HepG2 (cell line): ENCODE data around the gene PCDH10. TPM values are rescaled to one million over a fixed set of nuclear protein-coding genes. Genes with fewer than 3 reads are reported as not detected.

Experiments
- ATAC-seq: fragments of 200-7000 bp; cut with Tn5 transposase; 3 replicates; pipeline ENCODE4 v1.9.1; 2020; ENCODE audit warnings: mild to moderate bottlenecking, moderate library complexity
- BruUV-seq: library from RNA; stranded (reverse); fragments of 400-500 nt; replicated peaks from 2 replicates; lab custom pipeline; 2021; lab: Mats Ljungman, UMichigan
- CTCF ChIA-PET: fragments of 300-600 bp; formaldehyde crosslinking; extraction: SDS; loops from one replicate; lab custom pipeline; 2021; ENCODE audit warnings: low total read pairs, inconsistent platforms, low intra/inter-chr PET ratio; lab: Yijun Ruan, JAX
- POLR2A ChIA-PET: fragments of 350-600 bp; sonication (Branson Sonifier 250); formaldehyde crosslinking; loops from one replicate; lab custom pipeline; 2020; ENCODE audit warnings: antibody characterized with exemption, inconsistent platforms; lab: Yijun Ruan, JAX
- DNase-seq: peaks from one replicate; pipeline ENCODE4 v3.0.0-alpha.2; 2015; ENCODE audit warnings: low spot score
- FAIRE-seq: peaks from 3 replicates; lab custom pipeline; 2011; peaks lifted over from hg19 to GRCh38; lab: Jason Lieb, UNC
- H2AFZ ChIP-seq: one replicate; pipeline ENCODE4 v1.6.1; 2011; ENCODE audit warnings: low read length, inconsistent platforms
- H3K27ac ChIP-seq: fragments of 300-600 bp; 3 replicates; pipeline ENCODE4 v1.8.0; 2011; ENCODE audit warnings: mixed run types, mild to moderate bottlenecking, mixed read lengths, low read length, inconsistent platforms; ENCODE audit not compliant: insufficient read depth; ENCODE audit errors: extremely low read length
- H3K27me3 ChIP-seq, 2 experiments: fragments of 200-600 bp in 1 of 2; 2 replicates in 1 of 2; 3 replicates in 1 of 2; pipeline versions ENCODE4 v1.6.0 to v1.8.0; 2011; ENCODE audit warnings: low read length in 2 of 2, mild to moderate bottlenecking in 2 of 2, moderate library complexity in 2 of 2, inconsistent platforms in 1 of 2; ENCODE audit not compliant: insufficient read depth in 2 of 2, control insufficient read depth in 1 of 2
- H3K36me3 ChIP-seq, 2 experiments: fragments of 200-600 bp in 1 of 2; replicated peaks in 1 of 2; 2 replicates in 1 of 2; 3 replicates in 1 of 2; pipeline versions ENCODE4 v1.5.1 to v1.8.0; 2011; ENCODE audit warnings: low read length in 2 of 2, inconsistent platforms in 1 of 2; ENCODE audit not compliant: insufficient read depth in 2 of 2, control insufficient read depth in 1 of 2
- H3K4me1 ChIP-seq: 2 replicates; pipeline ENCODE4 v1.5.1; 2012; ENCODE audit warnings: low read length, inconsistent platforms; ENCODE audit not compliant: insufficient read depth
- H3K4me2 ChIP-seq: 2 replicates; pipeline ENCODE4 v1.6.0; 2011; ENCODE audit warnings: low read depth, low read length, inconsistent platforms
- H3K4me3 ChIP-seq, 3 experiments: fragments of 200-600 bp in 1 of 3; sonication (generic), shearing (Covaris generic) in 1 of 3; replicated peaks in 1 of 3; 2 replicates each; pipeline ENCODE4 v1.5.1; 2011 to 2016; ENCODE audit warnings: low read length in 3 of 3, inconsistent platforms in 2 of 3, low read depth in 2 of 3, mild to moderate bottlenecking in 2 of 3, control low read depth in 1 of 3, mixed read lengths in 1 of 3; ENCODE audit not compliant: insufficient read depth in 1 of 3
- H3K79me2 ChIP-seq: one replicate; pipeline ENCODE4 v1.6.1; 2011; ENCODE audit warnings: low read length, inconsistent platforms; ENCODE audit not compliant: insufficient read depth
- H3K9ac ChIP-seq: 2 replicates; pipeline ENCODE4 v1.6.0; 2011; ENCODE audit warnings: mild to moderate bottlenecking, low read depth, low read length, inconsistent platforms; ENCODE audit not compliant: insufficient read depth
- H3K9me3 ChIP-seq: 2 replicates; pipeline ENCODE4 v1.5.1; 2012; ENCODE audit warnings: mild to moderate bottlenecking, low read length
- H4K20me1 ChIP-seq: 2 replicates; pipeline ENCODE4 v1.6.0; 2011; ENCODE audit warnings: inconsistent platforms, mild to moderate bottlenecking, low read length, moderate library complexity; ENCODE audit not compliant: insufficient read depth
- CBX2 ChIP-seq, 2 experiments: fragments of 200-600 bp in 1 of 2; sonication (generic); formaldehyde crosslinking in 1 of 2; IDR thresholded peaks; 2 replicates each; pipeline versions ENCODE4 v1.7.0 to v1.8.1; 2018 to 2022; ENCODE audit warnings: low read depth in 2 of 2, low read length in 1 of 2, mild to moderate bottlenecking in 1 of 2, missing genetic modification reagents in 1 of 2
- DDIT3 ChIP-seq: sonication (generic); formaldehyde crosslinking; IDR thresholded peaks from 2 replicates; pipeline ENCODE4 v1.4.0; 2020; ENCODE audit warnings: mild to moderate bottlenecking, missing genetic modification reagents
- ELK4 ChIP-seq: sonication (generic); formaldehyde crosslinking; IDR thresholded peaks from 2 replicates; pipeline ENCODE4 v1.9.0; 2021; ENCODE audit warnings: missing genetic modification reagents, borderline replicate concordance
- ERF ChIP-seq: IDR thresholded peaks from 2 replicates; pipeline ENCODE4 v1.6.1; 2018; ENCODE audit warnings: missing biosample characterization, missing genetic modification reagents
- EZH2 ChIP-seq: conservative IDR thresholded peaks from 2 replicates; pipeline ENCODE4 v1.6.1; 2012; ENCODE audit warnings: mild to moderate bottlenecking, low read depth, low read length, moderate library complexity
- GFI1 ChIP-seq: sonication (generic); formaldehyde crosslinking; IDR thresholded peaks from 2 replicates; pipeline ENCODE4 v1.5.0; 2020; ENCODE audit warnings: missing genetic modification reagents, mild to moderate bottlenecking, borderline replicate concordance
- HHEX ChIP-seq: IDR thresholded peaks from 2 replicates; pipeline ENCODE4 v1.6.1; 2016; ENCODE audit warnings: control low read depth
- PBX3 ChIP-seq: sonication (generic); formaldehyde crosslinking; IDR thresholded peaks from 2 replicates; pipeline ENCODE4 v1.8.1; 2023; ENCODE audit warnings: missing genetic modification reagents, inconsistent platforms, borderline replicate concordance
- POLR2G ChIP-seq: fragments of 200-400 bp; formaldehyde crosslinking; IDR thresholded peaks from 2 replicates; pipeline ENCODE4 v1.6.1; 2018; ENCODE audit warnings: mild to moderate bottlenecking, low read depth, low read length, moderate library complexity
- PRMT3 ChIP-seq: sonication (generic); formaldehyde crosslinking; IDR thresholded peaks from 2 replicates; pipeline ENCODE4 v1.8.1; 2022; ENCODE audit warnings: low read depth, mild to moderate bottlenecking, moderate library complexity, missing genetic modification reagents, borderline replicate concordance
- SKI ChIP-seq: fragments of 450-650 bp; IDR thresholded peaks from one replicate; pipeline ENCODE4 v1.6.1; 2018; ENCODE audit warnings: mild to moderate bottlenecking; ENCODE audit not compliant: partially characterized antibody
- SMYD3 ChIP-seq: sonication (generic); formaldehyde crosslinking; IDR thresholded peaks from 2 replicates; pipeline ENCODE4 v1.8.1; 2023; ENCODE audit warnings: mild to moderate bottlenecking, missing genetic modification reagents
- STAT5B ChIP-seq: sonication (generic); formaldehyde crosslinking; IDR thresholded peaks from 2 replicates; pipeline ENCODE4 v1.4.0; 2020; ENCODE audit warnings: missing genetic modification reagents
- ZNF10 ChIP-seq: sonication (generic); formaldehyde crosslinking; IDR thresholded peaks from 2 replicates; pipeline ENCODE4 v1.4.0; 2020; ENCODE audit warnings: mild to moderate bottlenecking, low read depth, missing genetic modification reagents, borderline replicate concordance
- ZNF333 ChIP-seq: sonication (generic); formaldehyde crosslinking; IDR thresholded peaks from 2 replicates; pipeline ENCODE4 v1.4.0; 2020; ENCODE audit warnings: mild to moderate bottlenecking, missing genetic modification reagents, borderline replicate concordance
- ZNF605 ChIP-seq: sonication (generic); formaldehyde crosslinking; IDR thresholded peaks from 2 replicates; pipeline ENCODE4 v1.8.0; 2022; ENCODE audit warnings: mild to moderate bottlenecking, missing genetic modification reagents
- ZNF850 ChIP-seq: sonication (generic); formaldehyde crosslinking; conservative IDR thresholded peaks from 2 replicates; pipeline ENCODE4 v1.9.0; 2021; ENCODE audit warnings: mild to moderate bottlenecking, missing genetic modification reagents
- ZSCAN12 ChIP-seq: sonication (generic); formaldehyde crosslinking; IDR thresholded peaks from 2 replicates; pipeline ENCODE4 v1.9.0; 2021; ENCODE audit warnings: mild to moderate bottlenecking, missing genetic modification reagents
- WGBS: methylation state at CpG from one replicate; pipeline ENCODE4 v1.1.6; 2017; ENCODE audit warnings: low lambda C conversion rate; 5-methylcytosine and 5-hydroxymethylcytosine counted together
- in situ Hi-C: cut with HindIII; loops from 2 replicates; pipeline ENCODE4 v1.10.0; 2017; ENCODE audit warnings: low pct_unique_long_range_greater_than_20kb; ENCODE audit not compliant: extremely low pct_ligation_motif_present
- intact Hi-C: fragments of 100-400 bp; cut with micrococcal nuclease; formaldehyde crosslinking; loops from one replicate; pipeline ENCODE4 v1.10.0; 2022; ENCODE audit not compliant: unreplicated experiment
- polyA plus RNA-seq, 8 experiments: library from polyadenylated mRNA; depleted of rRNA in 3 of 8; stranded (reverse) in 7 of 8; unstranded in 1 of 8; fragments of >200 nt; fragmentation: Illumina TruSeq in 4 of 8; extraction: Trizol in 4 of 8; gene quantifications; 2 replicates each; pipeline versions ENCODE4 v1.2.1 to v1.2.3, GENCODE V29; 2011 to 2016; ENCODE audit warnings: low read depth in 4 of 8, missing spikeins in 1 of 8, mixed read lengths in 1 of 8; ENCODE audit not compliant: insufficient read depth in 1 of 8
- total RNA-seq, 5 experiments: library from RNA; depleted of rRNA; stranded (reverse); fragments of >200 nt; fragmentation: Illumina TruSeq; extraction: Trizol; gene quantifications; 2 replicates each; pipeline ENCODE4 v1.2.3, GENCODE V29; 2016; ENCODE audit warnings: low read depth in 1 of 5

Gene PCDH10
- total and polyA plus RNA-seq, 2 of the 13 experiments (the other 11 are each of a cell fraction or from before 2014, with no cell fraction given) = not detected

- Histone ChIP-seq H3K27ac (no peak overlapping the region), H4K20me1 (no peaks in the 10 kb centered on the region), H3K9ac (no peak overlapping the region), H3K79me2 (no peaks in the 10 kb centered on the region), H3K4me2 (no peak overlapping the region), H3K36me3 (no peaks in the 10 kb centered on the region), H2AFZ (no peak overlapping the region), H3K4me1 (no peaks in the 10 kb centered on the region), H3K27me3 (no peaks in the 10 kb centered on the region; a peak in 2 of 5 replicates), H3K9me3 (no peaks in the 10 kb centered on the region), H3K4me3 (no peak overlapping the region)
- FAIRE-seq (no peak), DNase-seq (no peak), ATAC-seq (no peak; the same call in 2 of the 3 replicates)
- ChIA-PET CTCF (no interaction called here), POLR2A (no interaction called here)
- intact Hi-C loops (loop anchor here (10.0 kb wide), 1 partner anchor 919 kb away; no protein-coding TSS in a partner anchor), in situ Hi-C loops (no loop called here)
- TF ChIP-seq ZNF333 (CRISPR knock-in tag) (no peak), ERF (CRISPR knock-in tag) (no peak), PRMT3 (CRISPR knock-in tag) (no peak), CBX2 (IDR thresholded peaks at IDR 0.05; ENCODE audit: low read depth, low read length) (no peak), CBX2 (CRISPR knock-in tag; IDR thresholded peaks at IDR 0.05; ENCODE audit: low read depth) (no peak), ZNF850 (CRISPR knock-in tag) (no peak), HHEX (no peak), SMYD3 (CRISPR knock-in tag) (no peak), EZH2 (no peak), ZNF605 (CRISPR knock-in tag) (no peak), PBX3 (CRISPR knock-in tag) (no peak), STAT5B (CRISPR knock-in tag) (no peak), ZSCAN12 (no peak), ZNF10 (no peak), POLR2G (no peak), GFI1 (no peak), DDIT3 (CRISPR knock-in tag) (no peak), SKI (no peak), ELK4 (CRISPR knock-in tag) (no peak)
- BruUV-seq = no TSS peak
- 5% methylated on average over 5 of the region's 5 CpGs for WGBS
These were observed 7.0 kb downstream of the PCDH10 start for GRCh38 chr4:133156096-133156495.
